GM12878 (cell line): ENCODE data around the gene RNFT2. TPM values are rescaled to one million over a fixed set of nuclear protein-coding genes. Genes with fewer than 3 reads are reported as not detected.

Experiments
- ATAC-seq: fragments of 200-7000 bp; cut with Tn5 transposase; 3 replicates; pipeline ENCODE4 v1.9.1; 2020; ENCODE audit warnings: mild to moderate bottlenecking, moderate library complexity
- BruUV-seq: library from RNA; stranded (reverse); fragments of 400-500 nt; replicated peaks from 2 replicates; lab custom pipeline; 2021; lab: Mats Ljungman, UMichigan
- CTCF ChIA-PET: fragments of 300-600 bp; sonication (Branson Sonifier 250); formaldehyde crosslinking; extraction: SDS; loops from one replicate; lab custom pipeline; 2021; ENCODE audit warnings: inconsistent platforms; lab: Yijun Ruan, JAX
- POLR2A ChIA-PET: fragments of 350-600 bp; formaldehyde crosslinking; extraction: SDS; loops from one replicate; lab custom pipeline; 2021; ENCODE audit warnings: inconsistent platforms; lab: Charles Lee
- RAD21 ChIA-PET: fragments of 300-600 bp; sonication (Branson Sonifier 250); formaldehyde crosslinking; loops from one replicate; lab custom pipeline; 2023; ENCODE audit warnings: antibody characterized with exemption; ENCODE audit not compliant: unreplicated experiment; lab: Charles Lee
- SMC1A ChIA-PET: fragments of 300-600 bp; sonication (Branson Sonifier 250); formaldehyde crosslinking; loops from one replicate; lab custom pipeline; 2023; ENCODE audit not compliant: unreplicated experiment, uncharacterized antibody; lab: Charles Lee
- DNase-seq: peaks from one replicate; pipeline ENCODE4 v3.0.0-alpha.2; 2011; ENCODE audit warnings: low read depth, low spot score
- FAIRE-seq: peaks from 3 replicates; lab custom pipeline; 2011; peaks lifted over from hg19 to GRCh38; lab: Jason Lieb, UNC
- H2AFZ ChIP-seq: 2 replicates; pipeline ENCODE4 v1.6.0; 2011; ENCODE audit warnings: low read depth, low read length, control low read depth; ENCODE audit not compliant: control insufficient read depth
- H3K27ac ChIP-seq: 2 replicates; pipeline ENCODE4 v1.5.1; 2011; ENCODE audit warnings: control low read depth; ENCODE audit not compliant: control insufficient read depth, insufficient read depth
- H3K27me3 ChIP-seq, 2 experiments: replicated peaks in 1 of 2; 2 replicates each; pipeline versions ENCODE4 v1.6.0 to v1.6.1; 2011; ENCODE audit warnings: low read length in 1 of 2; ENCODE audit not compliant: control insufficient read depth in 2 of 2, insufficient read depth in 2 of 2
- H3K36me3 ChIP-seq, 2 experiments: 2 replicates each; pipeline ENCODE4 v1.5.1; 2011; ENCODE audit warnings: low read length in 1 of 2; ENCODE audit not compliant: control insufficient read depth in 2 of 2, insufficient read depth in 2 of 2
- H3K4me1 ChIP-seq: 2 replicates; pipeline ENCODE4 v1.6.1; 2011; ENCODE audit warnings: mild to moderate bottlenecking, low read length, moderate library complexity, mixed read lengths; ENCODE audit not compliant: control insufficient read depth, insufficient read depth
- H3K4me2 ChIP-seq: 2 replicates; pipeline ENCODE4 v1.6.0; 2011; ENCODE audit warnings: control low read depth; ENCODE audit not compliant: control insufficient read depth, insufficient read depth
- H3K4me3 ChIP-seq: fragments of 200-600 bp; sonication (generic); 2 replicates; pipeline ENCODE4 v1.5.1; 2016
- H3K79me2 ChIP-seq: 2 replicates; pipeline ENCODE4 v1.6.0; 2011; ENCODE audit warnings: low read length; ENCODE audit not compliant: control insufficient read depth, insufficient read depth
- H3K9ac ChIP-seq: 2 replicates; pipeline ENCODE4 v1.8.0; 2011; ENCODE audit warnings: low read length, control low read depth, mixed read lengths; ENCODE audit not compliant: control insufficient read depth, insufficient read depth
- H3K9me3 ChIP-seq: replicated peaks from 3 replicates; pipeline ENCODE4 v1.5.1; 2011; ENCODE audit warnings: mild to moderate bottlenecking, low read length; ENCODE audit not compliant: control insufficient read depth, insufficient read depth
- H4K20me1 ChIP-seq: 2 replicates; pipeline ENCODE4 v1.6.0; 2011; ENCODE audit not compliant: control insufficient read depth, insufficient read depth
- BCLAF1 ChIP-seq: fragments of 450-650 bp; IDR thresholded peaks from 2 replicates; pipeline ENCODE4 v1.6.1; 2017; ENCODE audit warnings: antibody characterized with exemption, mild to moderate bottlenecking, moderate library complexity
- CBFB ChIP-seq: IDR thresholded peaks from 2 replicates; pipeline ENCODE4 v1.6.1; 2016; ENCODE audit warnings: antibody characterized with exemption, low read depth
- EED ChIP-seq: sonication (generic); IDR thresholded peaks from 2 replicates; pipeline ENCODE4 v1.6.1; 2016; ENCODE audit warnings: antibody characterized with exemption, low read depth
- HCFC1 ChIP-seq: fragments of 150-350 bp; IDR thresholded peaks from 2 replicates; pipeline ENCODE4 v1.6.1; 2014; ENCODE audit warnings: low read length
- JUND ChIP-seq: IDR thresholded peaks from 2 replicates; pipeline ENCODE4 v1.6.1; 2012; ENCODE audit warnings: low read depth, mild to moderate bottlenecking, low read length, improper control_type of control experiment, moderate library complexity
- MYC ChIP-seq: IDR thresholded peaks from 2 replicates; pipeline ENCODE4 v1.6.1; 2011; ENCODE audit warnings: mild to moderate bottlenecking, low read length, moderate library complexity, inconsistent platforms; ENCODE audit not compliant: insufficient read depth, insufficient replicate concordance, insufficient read length, severe bottlenecking
- PBX3 ChIP-seq: IDR thresholded peaks from 2 replicates; pipeline ENCODE4 v1.6.1; 2011; ENCODE audit warnings: mild to moderate bottlenecking, low read depth, low read length, moderate library complexity; ENCODE audit not compliant: insufficient replicate concordance
- PKNOX1 ChIP-seq: fragments of 450-650 bp; IDR thresholded peaks from 2 replicates; pipeline ENCODE4 v1.6.1; 2016; ENCODE audit warnings: mild to moderate bottlenecking
- USF1 ChIP-seq: IDR thresholded peaks from 2 replicates; pipeline ENCODE4 v1.6.1; 2011; ENCODE audit warnings: borderline replicate concordance, low read depth, mild to moderate bottlenecking, moderate library complexity, mixed read lengths, low read length; ENCODE audit not compliant: insufficient read depth; ENCODE audit errors: extremely low read length
- WGBS: methylation state at CpG from one replicate; pipeline ENCODE4 v1.1.6; 2016; ENCODE audit warnings: low lambda C conversion rate; ENCODE audit not compliant: insufficient replicate concordance, insufficient coverage; ENCODE audit errors: missing lambda C conversion rate; 5-methylcytosine and 5-hydroxymethylcytosine counted together
- in situ Hi-C: fragments of 300-500 bp; cut with MboI; formaldehyde crosslinking; loops from 9 replicates; pipeline ENCODE4 v1.14.3; 2018; ENCODE audit warnings: mixed read lengths
- intact Hi-C: fragments of 100-400 bp; cut with micrococcal nuclease; formaldehyde crosslinking; loops from one replicate; pipeline ENCODE4 v1.14.2; 2022; ENCODE audit not compliant: unreplicated experiment
- polyA plus RNA-seq, 11 experiments: library from polyadenylated mRNA; depleted of rRNA in 4 of 11; unstranded in 6 of 11; stranded (reverse) in 5 of 11; fragments of >200 nt; fragmentation: Nextera tagmentation in 4 of 11; fragmentation: Illumina TruSeq in 1 of 11; extraction: Ambion mirVana in 4 of 11; extraction: Trizol in 1 of 11; gene quantifications; 1 replicate in 1 of 11; 2 replicates in 10 of 11; pipeline versions ENCODE4 v1.2.1 to v1.2.3, GENCODE V29; 2011 to 2016; ENCODE audit warnings: inconsistent platforms in 2 of 11, missing spikeins in 2 of 11, low read depth in 1 of 11
- total RNA-seq, 4 experiments: library from RNA; depleted of rRNA in 3 of 4; stranded (reverse); fragments of >200 nt in 3 of 4; fragmentation: Illumina TruSeq in 1 of 4; extraction: Trizol in 1 of 4; gene quantifications; 2 replicates each; pipeline versions ENCODE4 v1.2.1 to v1.2.3, GENCODE V29; 2013 to 2021

RNFT2 gene
- total and polyA plus RNA-seq, 10 of the 15 experiments (the other 5 are each of a cell fraction or from before 2014, with no cell fraction given), result 2.5 to 17.3 (median 9.7) TPM

GRCh38 chr12:116853507-116853906 lies 115.4 kb downstream of the RNFT2 start (continued):
- TF ChIP-seq PBX3 (no peak), PKNOX1 (no peak), EED (no peak), BCLAF1 (no peak), JUND (no peak)

GRCh38 chr12:116855744-116856470 lies 117.8 kb downstream of the RNFT2 start:
- no peaks in the 10 kb centered on the region for H4K20me1 ChIP-seq
- DNase-seq (no peak), FAIRE-seq (no peak), ATAC-seq (no peak)
- H3K9me3 ChIP-seq, result no peaks in the 10 kb centered on the region
- BruUV-seq, result no TSS peak
- CTCF ChIA-PET, result no interaction called here
- no peaks in the 10 kb centered on the region for H3K27me3 ChIP-seq
- TF ChIP-seq CBFB (no peak), HCFC1 (no peak), MYC (no peak), USF1 (no peak)
- RAD21 ChIA-PET, result no interaction called here
- peaks cover 13% of the 10 kb centered on the region for H3K4me1 ChIP-seq
- no peak overlapping the region for H3K4me3 ChIP-seq
- POLR2A ChIA-PET, result no interaction called here
- in situ Hi-C loops, result no loop called here
- WGBS, result 76% methylated on average over 16 of the region's 16 CpGs
- no peak overlapping the region for H3K27ac ChIP-seq
- H3K36me3 ChIP-seq, result no peaks in the 10 kb centered on the region
- no peak overlapping the region for H2AFZ ChIP-seq
- H3K79me2 ChIP-seq, result no peaks in the 10 kb centered on the region
- intact Hi-C loops, result no loop called here
- SMC1A ChIA-PET, result no interaction called here
- H3K9ac ChIP-seq, result no peak overlapping the region
- no peak overlapping the region for H3K4me2 ChIP-seq
